Gastroesophageal sphincter (tissue), 3 donors: ENCODE measurements around the gene ABLIM2.

ENCODE experiments used
- CTCF ChIP-seq, 4 experiments: fragments of 200-600 bp in 2 of 4; fragments of 450-650 bp in 2 of 4; sonication (generic) in 1 of 4; IDR thresholded peaks; one replicate each; pipeline ENCODE4 v1.5.1; 2017 to 2019; ENCODE audit warnings: antibody characterized with exemption in 4 of 4, mild to moderate bottlenecking in 2 of 4, moderate library complexity in 2 of 4
- POLR2AphosphoS5 ChIP-seq: sonication (generic); formaldehyde crosslinking; IDR thresholded peaks from one replicate; pipeline ENCODE4 v1.6.1; 2017; ENCODE audit warnings: antibody characterized with exemption

- TF ChIP-seq POLR2AphosphoS5 (no peak), CTCF (IDR thresholded peaks at IDR 0.05) (no peak)
These were observed 27.4 kb downstream of the ABLIM2 start for GRCh38 chr4:8131210-8131609.
